Calu3 (cell line): Measurements from ENCODE around the gene SYDE1. TPM values are rescaled to one million over a fixed set of nuclear protein-coding genes. Genes with fewer than 3 reads are reported as not detected.
"Not testable (repeated sequence)": the region's sequence is repeated elsewhere in the genome, so short reads cannot be mapped to it uniquely, and the experiment has no call there.

Source experiments
- Bru-seq: library from RNA; stranded (reverse); fragments of 400-500 nt; gene quantifications from one replicate; lab custom pipeline; 2021; lab: Mats Ljungman, UMichigan
- BruChase-seq, 2 experiments: library from RNA; stranded (reverse); fragments of 400-500 nt; gene quantifications; one replicate each; lab custom pipeline; 2021; lab: Mats Ljungman, UMichigan
- BruUV-seq: library from RNA; stranded (reverse); fragments of 400-500 nt; replicated peaks from 2 replicates; lab custom pipeline; 2021; lab: Mats Ljungman, UMichigan
- CTCF ChIA-PET: fragments of 300-600 bp; sonication (Branson Sonifier 250); formaldehyde crosslinking; loops from one replicate; lab custom pipeline; 2022; ENCODE audit warnings: antibody characterized with exemption; lab: Charles Lee
- DNase-seq: peaks from one replicate; pipeline ENCODE4 v3.0.0; 2022
- H3K27ac Mint-ChIP-seq: one replicate; pipeline ENCODE4 v1.8.0; 2022; ENCODE audit warnings: mixed read lengths; ENCODE audit not compliant: unreplicated experiment
- H3K27me3 Mint-ChIP-seq: one replicate; pipeline ENCODE4 v1.8.0; 2022; ENCODE audit warnings: mixed read lengths; ENCODE audit not compliant: unreplicated experiment
- H3K36me3 Mint-ChIP-seq: one replicate; pipeline ENCODE4 v1.8.0; 2022; ENCODE audit warnings: mild to moderate bottlenecking, moderate library complexity, mixed read lengths; ENCODE audit not compliant: insufficient read depth, unreplicated experiment
- H3K4me1 Mint-ChIP-seq: one replicate; pipeline ENCODE4 v1.8.0; 2022; ENCODE audit warnings: mild to moderate bottlenecking, low read depth, mixed read lengths; ENCODE audit not compliant: unreplicated experiment
- H3K4me3 Mint-ChIP-seq: one replicate; pipeline ENCODE4 v1.8.0; 2022; ENCODE audit warnings: mild to moderate bottlenecking, low read depth, moderate library complexity, mixed read lengths; ENCODE audit not compliant: unreplicated experiment
- H3K9me3 Mint-ChIP-seq: one replicate; pipeline ENCODE4 v1.8.0; 2022; ENCODE audit warnings: low read depth, mixed read lengths; ENCODE audit not compliant: unreplicated experiment
- intact Hi-C: fragments of 100-400 bp; cut with micrococcal nuclease; formaldehyde crosslinking; loops from one replicate; pipeline ENCODE4 v1.10.0; 2022; ENCODE audit not compliant: unreplicated experiment
- long read RNA-seq: library from polyadenylated mRNA; stranded (forward); transcript quantifications from one replicate; pipeline ENCODE4 v2.0.0, GENCODE V29; 2022
- total RNA-seq: library from RNA; stranded (reverse); gene quantifications from 2 replicates; pipeline ENCODE4 v1.2.3, GENCODE V29; 2022
- TF ChIP-seq, protein P1 (sequence below): fragments of 200-600 bp; IDR thresholded peaks from one replicate; pipeline ENCODE4 v1.8.0; 2022; ENCODE audit warnings: antibody characterized with exemption; ENCODE audit not compliant: unreplicated experiment

Gene SYDE1, protein sequence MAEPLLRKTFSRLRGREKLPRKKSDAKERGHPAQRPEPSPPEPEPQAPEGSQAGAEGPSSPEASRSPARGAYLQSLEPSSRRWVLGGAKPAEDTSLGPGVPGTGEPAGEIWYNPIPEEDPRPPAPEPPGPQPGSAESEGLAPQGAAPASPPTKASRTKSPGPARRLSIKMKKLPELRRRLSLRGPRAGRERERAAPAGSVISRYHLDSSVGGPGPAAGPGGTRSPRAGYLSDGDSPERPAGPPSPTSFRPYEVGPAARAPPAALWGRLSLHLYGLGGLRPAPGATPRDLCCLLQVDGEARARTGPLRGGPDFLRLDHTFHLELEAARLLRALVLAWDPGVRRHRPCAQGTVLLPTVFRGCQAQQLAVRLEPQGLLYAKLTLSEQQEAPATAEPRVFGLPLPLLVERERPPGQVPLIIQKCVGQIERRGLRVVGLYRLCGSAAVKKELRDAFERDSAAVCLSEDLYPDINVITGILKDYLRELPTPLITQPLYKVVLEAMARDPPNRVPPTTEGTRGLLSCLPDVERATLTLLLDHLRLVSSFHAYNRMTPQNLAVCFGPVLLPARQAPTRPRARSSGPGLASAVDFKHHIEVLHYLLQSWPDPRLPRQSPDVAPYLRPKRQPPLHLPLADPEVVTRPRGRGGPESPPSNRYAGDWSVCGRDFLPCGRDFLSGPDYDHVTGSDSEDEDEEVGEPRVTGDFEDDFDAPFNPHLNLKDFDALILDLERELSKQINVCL
- 2.1 and 2.6 TPM in 2 replicates for total RNA-seq
- percentile 26 among the genes with signal in this experiment for Bru-seq, nascent RNA
- BruChase-seq, experiment 1, labeled RNA remaining after a 6-hour chase = percentile 27 among the genes with signal in this experiment
- BruChase-seq, experiment 2, labeled RNA remaining after a 2-hour chase = percentile 32 among the genes with signal in this experiment
- long read RNA-seq = 0 reads

DNA sequence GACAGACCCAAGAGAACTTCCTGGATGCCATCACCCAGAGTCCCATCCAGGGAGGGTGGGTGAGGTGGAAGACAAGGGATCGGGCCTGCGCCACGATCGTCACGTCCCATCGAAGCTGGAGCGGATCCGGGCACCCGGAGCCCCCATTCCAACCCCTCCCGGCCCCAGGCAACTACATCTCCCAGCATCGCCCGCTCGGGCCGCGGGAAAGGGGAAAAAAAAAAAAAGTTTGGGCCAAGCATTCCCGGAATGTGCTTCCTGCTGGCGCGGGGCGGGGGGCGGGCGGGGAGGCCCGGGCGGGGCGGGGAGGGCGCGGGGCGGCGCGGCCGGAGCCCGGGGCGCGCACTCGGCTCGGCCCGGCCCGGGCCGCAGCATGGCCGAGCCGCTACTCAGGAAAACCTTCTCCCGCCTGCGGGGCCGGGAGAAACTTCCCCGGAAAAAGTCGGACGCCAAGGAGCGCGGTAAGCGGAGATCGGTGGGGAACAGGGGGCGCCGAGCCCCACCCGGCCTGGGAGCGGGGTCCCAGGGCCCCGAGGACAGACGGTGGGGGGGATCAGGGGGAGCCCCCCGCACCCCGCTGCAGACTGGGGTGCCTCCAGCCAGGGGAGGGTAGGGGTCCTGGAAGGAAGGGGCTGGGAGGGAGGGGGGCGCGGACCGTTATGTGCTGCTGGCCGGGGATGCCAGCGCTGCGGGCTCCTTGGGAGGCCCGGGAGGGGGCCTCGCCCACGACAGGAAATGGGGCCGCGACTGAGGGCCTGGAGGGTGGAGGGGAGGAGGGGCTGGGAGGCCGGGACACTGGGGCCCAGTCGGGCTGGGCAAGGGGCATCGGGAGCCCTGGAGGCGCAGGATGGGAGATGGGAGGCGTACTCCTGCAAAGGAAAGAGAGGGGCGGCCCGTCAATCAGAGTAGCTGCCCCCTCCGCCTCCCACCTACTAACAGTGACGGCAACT, at the start of gene SYDE1:
Gene SYDE1 (plus strand): TSS at position 341 of the 950 bp plus-strand sequence. CDS start 33 bp downstream, at position 374.
- H3K9me3 Mint-ChIP-seq = peaks cover 5% of the 10 kb centered on the region
- H3K27ac Mint-ChIP-seq = peak within 1 kb of the TSS; percentile 30
- peaks cover 8% of the 10 kb centered on the region for H3K4me1 Mint-ChIP-seq
- CTCF ChIA-PET = interaction anchor here (0.6 kb wide), 1 partner anchor 104 kb away, joined by 3 read pairs; no protein-coding TSS in a partner anchor
- H3K36me3 Mint-ChIP-seq = peaks cover 5% of the 10 kb centered on the region
- intact Hi-C loops = no loop called here
- no peaks in the 10 kb centered on the region for H3K27me3 Mint-ChIP-seq
- TF ChIP-seq, protein P1, sequence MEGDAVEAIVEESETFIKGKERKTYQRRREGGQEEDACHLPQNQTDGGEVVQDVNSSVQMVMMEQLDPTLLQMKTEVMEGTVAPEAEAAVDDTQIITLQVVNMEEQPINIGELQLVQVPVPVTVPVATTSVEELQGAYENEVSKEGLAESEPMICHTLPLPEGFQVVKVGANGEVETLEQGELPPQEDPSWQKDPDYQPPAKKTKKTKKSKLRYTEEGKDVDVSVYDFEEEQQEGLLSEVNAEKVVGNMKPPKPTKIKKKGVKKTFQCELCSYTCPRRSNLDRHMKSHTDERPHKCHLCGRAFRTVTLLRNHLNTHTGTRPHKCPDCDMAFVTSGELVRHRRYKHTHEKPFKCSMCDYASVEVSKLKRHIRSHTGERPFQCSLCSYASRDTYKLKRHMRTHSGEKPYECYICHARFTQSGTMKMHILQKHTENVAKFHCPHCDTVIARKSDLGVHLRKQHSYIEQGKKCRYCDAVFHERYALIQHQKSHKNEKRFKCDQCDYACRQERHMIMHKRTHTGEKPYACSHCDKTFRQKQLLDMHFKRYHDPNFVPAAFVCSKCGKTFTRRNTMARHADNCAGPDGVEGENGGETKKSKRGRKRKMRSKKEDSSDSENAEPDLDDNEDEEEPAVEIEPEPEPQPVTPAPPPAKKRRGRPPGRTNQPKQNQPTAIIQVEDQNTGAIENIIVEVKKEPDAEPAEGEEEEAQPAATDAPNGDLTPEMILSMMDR = no peak
- peak; percentile 42 for DNase-seq
- BruUV-seq = no TSS peak
- H3K4me3 Mint-ChIP-seq = peak within 1 kb of the TSS; percentile 70

DNA sequence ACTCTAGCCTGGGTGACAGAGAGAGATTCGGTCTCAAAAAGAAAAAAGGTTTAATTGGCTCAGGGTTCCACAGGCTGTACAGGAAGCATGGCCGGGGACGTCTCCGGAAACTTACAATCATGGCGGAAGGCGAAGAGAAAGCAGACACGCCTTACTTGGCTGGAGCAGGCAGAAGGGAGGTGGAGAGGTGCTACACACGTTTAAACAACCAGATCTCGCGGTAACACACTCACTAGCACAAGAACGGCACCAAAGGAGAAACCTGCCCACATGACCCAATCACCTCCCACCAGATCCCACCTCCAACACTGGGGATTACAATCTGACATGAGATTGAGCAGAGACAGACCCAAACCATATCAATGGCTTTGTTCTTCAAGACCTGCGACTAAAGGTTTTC, 45.2 kb upstream of the SYDE1 start:
- intact Hi-C loops = no loop called here
- TF ChIP-seq, protein P1 = no peak
- Mint-ChIP-seq H3K4me3 (no peak overlapping the region), H3K27ac (no peak overlapping the region), H3K4me1 (no peaks in the 10 kb centered on the region), H3K27me3 (peaks cover 70% of the 10 kb centered on the region), H3K9me3 (no peaks in the 10 kb centered on the region), H3K36me3 (no peaks in the 10 kb centered on the region)
- DNase-seq = no peak
- CTCF ChIA-PET = no interaction called here
- BruUV-seq = no TSS peak

DNA sequence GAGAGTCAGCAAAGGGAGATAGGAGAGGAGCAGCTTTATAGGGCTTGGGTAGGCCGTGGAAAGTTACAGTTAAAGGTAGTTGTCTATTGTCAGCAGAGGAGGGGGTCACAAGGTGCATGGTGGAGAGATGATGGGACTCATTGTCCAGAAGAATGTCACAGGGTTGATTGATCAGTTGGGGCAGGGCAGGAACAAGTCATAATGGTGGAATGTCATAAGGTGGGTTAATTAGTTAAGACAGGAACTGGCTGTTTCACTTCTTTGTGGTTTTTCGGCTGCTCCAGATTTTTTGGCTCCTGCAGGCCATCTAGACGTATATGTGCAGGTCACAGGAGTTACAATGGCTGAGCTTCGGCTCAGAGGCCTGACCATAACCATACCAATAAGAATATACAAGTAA, 36.8 kb upstream of the SYDE1 start:
- H3K9me3 Mint-ChIP-seq, H3K27me3 Mint-ChIP-seq, H3K4me3 Mint-ChIP-seq, intact Hi-C loops, DNase-seq, BruUV-seq, H3K27ac Mint-ChIP-seq: not testable (repeated sequence)
- Mint-ChIP-seq H3K36me3 (peaks cover 11% of the 10 kb centered on the region), H3K4me1 (peaks cover 29% of the 10 kb centered on the region)
- CTCF ChIA-PET = interaction anchor here (0.6 kb wide), 1 partner anchor 252 kb away, joined by 3 read pairs; no protein-coding TSS in a partner anchor

DNA sequence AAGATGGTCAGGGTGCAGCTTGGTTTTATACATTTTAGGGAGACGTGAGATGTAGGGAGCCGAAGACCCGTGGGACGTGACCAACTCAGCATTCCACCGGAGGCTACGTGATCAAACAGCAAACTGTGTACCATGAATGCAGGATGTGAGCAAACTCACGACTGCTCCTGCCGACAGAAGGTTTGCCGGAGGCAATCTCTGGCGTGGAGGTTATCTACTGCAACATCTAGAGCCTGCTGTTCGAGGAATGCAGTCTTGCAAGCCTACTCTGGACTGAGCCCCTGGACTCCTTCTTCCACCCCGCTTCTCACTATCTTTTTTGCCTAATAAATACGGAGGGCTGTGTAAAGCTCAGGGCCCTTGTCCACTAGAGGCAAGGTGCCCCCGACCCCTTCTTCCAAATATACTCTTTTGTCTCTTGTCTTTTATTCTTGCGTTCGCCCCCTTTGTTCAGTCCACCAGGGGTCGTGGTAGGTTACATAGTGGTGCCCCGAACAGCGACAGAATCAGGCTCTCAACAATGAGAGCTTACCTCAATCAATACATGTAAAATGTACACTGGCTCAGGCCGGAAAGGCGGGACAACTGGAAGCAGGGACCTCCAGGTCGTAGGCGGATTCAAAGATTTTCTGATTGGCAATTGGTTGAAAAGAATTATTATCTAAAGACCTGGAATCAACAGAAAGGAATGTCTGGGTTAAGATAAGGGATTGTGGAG, 34.1 kb upstream of the SYDE1 start:
- peak; percentile 54 for DNase-seq
- Mint-ChIP-seq H3K27me3 (no peaks in the 10 kb centered on the region), H3K4me3 (peak overlapping the region; percentile 63), H3K36me3 (peaks cover 11% of the 10 kb centered on the region), H3K27ac (peak overlapping the region; percentile 44), H3K9me3 (no peaks in the 10 kb centered on the region), H3K4me1 (peaks cover 29% of the 10 kb centered on the region)
- intact Hi-C loops = no loop called here
- TF ChIP-seq, protein P1 = no peak
- CTCF ChIA-PET = interaction anchor here (0.6 kb wide), 1 partner anchor 102 kb away, joined by 3 read pairs; no protein-coding TSS in a partner anchor
- BruUV-seq = no TSS peak
